Gastrocnemius medialis (tissue), 4 donors: Measurements from ENCODE around the gene ANKRD65. TPM values are rescaled to one million over a fixed set of nuclear protein-coding genes. Genes with fewer than 3 reads are reported as not detected.

Source experiments
- ATAC-seq, 2 donors: fragments of 150-250 bp; one replicate each; pipeline ENCODE4 v1.9.1; 2016
- DNase-seq, 2 donors: peaks; one replicate each; pipeline ENCODE4 v3.0.0-alpha.2; 2019
- H3K27ac ChIP-seq, 4 donors: fragments of 200-600 bp; sonication (generic); 1 replicate in 1 of 4; 2 replicates in 3 of 4; pipeline ENCODE4 v1.5.1; 2016 to 2018; ENCODE audit warnings: mild to moderate bottlenecking in 2 of 4, moderate library complexity in 1 of 4
- H3K27me3 ChIP-seq, 3 donors: fragments of 200-600 bp; sonication (generic) in 2 of 3; 1 replicate in 1 of 3; 2 replicates in 2 of 3; pipeline versions ENCODE4 v1.5.1 to v1.6.0; 2016 to 2019; ENCODE audit warnings: mild to moderate bottlenecking in 1 of 3, moderate library complexity in 1 of 3
- H3K36me3 ChIP-seq, 2 donors: fragments of 200-600 bp; sonication (generic) in 1 of 2; one replicate each; pipeline ENCODE4 v1.5.1; 2017 to 2018
- H3K4me1 ChIP-seq, 2 donors: fragments of 200-600 bp; sonication (generic) in 1 of 2; one replicate each; pipeline ENCODE4 v1.5.1; 2016 to 2017; ENCODE audit warnings: mild to moderate bottlenecking in 2 of 2
- H3K4me3 ChIP-seq, 4 donors: fragments of 200-600 bp; sonication (generic) in 3 of 4; 1 replicate in 1 of 4; 2 replicates in 3 of 4; pipeline ENCODE4 v1.5.1; 2016 to 2019; ENCODE audit warnings: mild to moderate bottlenecking in 2 of 4
- H3K9me3 ChIP-seq, 3 donors: fragments of 200-600 bp; sonication (generic) in 2 of 3; 1 replicate in 1 of 3; 2 replicates in 2 of 3; pipeline ENCODE4 v1.5.1; 2016 to 2019
- POLR2A ChIP-seq, 2 donors: fragments of 450-650 bp; IDR thresholded peaks; one replicate each; pipeline ENCODE4 v1.6.1; 2017; ENCODE audit warnings: antibody characterized with exemption in 2 of 2, mild to moderate bottlenecking in 2 of 2, moderate library complexity in 2 of 2
- in situ Hi-C, 4 donors: fragments of 200-750 bp; cut with MboI; loops; one replicate each; pipeline versions ENCODE4 v1.15.0 to v1.8.0; 2017; ENCODE audit warnings: low sequenced_read_pairs in 4 of 4
- intact Hi-C: fragments of 100-400 bp; cut with DNase I; formaldehyde crosslinking; loops from one replicate; pipeline ENCODE4 v1.15.1; 2023; ENCODE audit warnings: low total_unique reads
- total RNA-seq, 4 donors: library from RNA; depleted of rRNA; stranded (reverse); fragments of >200 nt; gene quantifications; one replicate each; pipeline versions ENCODE4 v1.1.0 to v1.2.3, GENCODE V29; 2016
- TF ChIP-seq, protein P1 (sequence below), 5 experiments: fragments of 450-650 bp in 3 of 5; fragments of 200-600 bp in 2 of 5; sonication (generic) in 2 of 5; IDR thresholded peaks in 4 of 5; conservative IDR thresholded peaks in 1 of 5; 1 replicate in 4 of 5; 2 replicates in 1 of 5; pipeline ENCODE4 v1.5.1; 2016 to 2019; ENCODE audit warnings: antibody characterized with exemption in 5 of 5, mild to moderate bottlenecking in 3 of 5, moderate library complexity in 3 of 5

Gene ANKRD65
- total RNA-seq, 4 donors from 2014 or later = 0.16 to 1.8 (median 1.3) TPM

DNA sequence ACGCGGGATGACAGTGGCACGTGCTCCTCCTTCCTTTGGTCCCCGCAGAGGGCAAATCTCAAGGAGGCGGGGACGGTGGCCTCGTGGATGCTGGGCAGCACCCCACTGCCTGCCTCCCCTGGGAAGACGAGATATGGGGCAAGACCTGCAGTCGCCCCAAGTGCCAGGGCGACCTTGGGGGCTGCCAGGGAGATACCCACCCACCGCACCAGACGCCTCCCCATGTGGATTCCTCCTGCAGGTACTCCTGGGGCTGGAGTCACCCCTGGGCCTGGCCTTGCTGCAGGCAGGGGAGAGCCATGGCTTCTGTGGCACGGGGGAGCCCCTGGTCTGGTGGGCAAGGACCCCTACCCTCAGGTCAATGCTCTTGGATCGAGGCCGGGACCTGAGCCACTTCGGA lies 40.2 kb downstream of the ANKRD65 start:
- TF ChIP-seq, protein P1, sequence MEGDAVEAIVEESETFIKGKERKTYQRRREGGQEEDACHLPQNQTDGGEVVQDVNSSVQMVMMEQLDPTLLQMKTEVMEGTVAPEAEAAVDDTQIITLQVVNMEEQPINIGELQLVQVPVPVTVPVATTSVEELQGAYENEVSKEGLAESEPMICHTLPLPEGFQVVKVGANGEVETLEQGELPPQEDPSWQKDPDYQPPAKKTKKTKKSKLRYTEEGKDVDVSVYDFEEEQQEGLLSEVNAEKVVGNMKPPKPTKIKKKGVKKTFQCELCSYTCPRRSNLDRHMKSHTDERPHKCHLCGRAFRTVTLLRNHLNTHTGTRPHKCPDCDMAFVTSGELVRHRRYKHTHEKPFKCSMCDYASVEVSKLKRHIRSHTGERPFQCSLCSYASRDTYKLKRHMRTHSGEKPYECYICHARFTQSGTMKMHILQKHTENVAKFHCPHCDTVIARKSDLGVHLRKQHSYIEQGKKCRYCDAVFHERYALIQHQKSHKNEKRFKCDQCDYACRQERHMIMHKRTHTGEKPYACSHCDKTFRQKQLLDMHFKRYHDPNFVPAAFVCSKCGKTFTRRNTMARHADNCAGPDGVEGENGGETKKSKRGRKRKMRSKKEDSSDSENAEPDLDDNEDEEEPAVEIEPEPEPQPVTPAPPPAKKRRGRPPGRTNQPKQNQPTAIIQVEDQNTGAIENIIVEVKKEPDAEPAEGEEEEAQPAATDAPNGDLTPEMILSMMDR (IDR thresholded peaks at IDR 0.05 in 4 of 5, conservative IDR thresholded peaks at IDR 0.05 in 1 of 5) = no peak
- TF ChIP-seq POLR2A (IDR thresholded peaks at IDR 0.05) = no peak
- Histone ChIP-seq H3K27me3 (no peaks in the 10 kb centered on the region), H3K36me3 (peaks cover 0 to 3% of the 10 kb centered on the region in 2 donors), H3K4me3 (no peak overlapping the region), H3K9me3 (no peaks in the 10 kb centered on the region), H3K27ac (no peak overlapping the region), H3K4me1 (peaks cover 9 to 20% of the 10 kb centered on the region in 2 donors)
- ATAC-seq (no peak), DNase-seq (no peak)
- in situ Hi-C loops (no loop called here), intact Hi-C loops (no loop called here)

DNA sequence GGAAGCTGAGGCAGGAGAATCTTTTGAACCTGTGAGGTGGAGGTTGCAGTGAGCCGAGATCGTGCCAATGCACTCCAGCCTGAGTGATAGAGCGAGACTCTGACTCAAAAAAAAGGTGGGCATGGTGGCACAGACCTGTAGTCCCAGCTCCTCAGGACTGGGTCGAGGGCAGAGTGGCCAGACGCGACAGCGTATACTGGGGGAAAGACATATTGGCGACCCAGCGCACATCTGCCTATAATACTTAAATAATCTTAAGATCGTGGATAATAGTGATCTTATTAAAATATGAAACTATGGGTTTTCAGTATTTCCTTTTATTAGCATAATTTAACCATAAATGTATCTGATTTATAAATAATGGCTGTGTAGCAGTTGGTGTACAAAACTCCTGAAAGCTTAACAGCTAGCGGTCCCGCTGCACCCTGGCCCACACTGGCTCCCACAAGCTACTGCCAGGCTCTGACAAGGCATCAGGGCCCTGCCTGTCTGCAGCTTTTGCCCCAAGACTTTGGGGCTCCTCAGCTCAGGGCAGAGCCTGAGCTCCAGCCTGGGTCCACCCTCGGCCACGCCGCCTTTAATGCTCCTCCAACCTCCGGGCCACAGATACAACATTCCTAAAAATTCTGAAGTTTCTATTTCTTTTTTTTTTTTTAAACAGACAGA lies 43.4 kb downstream of the ANKRD65 start:
- Histone ChIP-seq H3K27ac (no peak overlapping the region), H3K27me3 (no peaks in the 10 kb centered on the region), H3K9me3 (no peaks in the 10 kb centered on the region), H3K4me1 (peaks cover 19 to 33% of the 10 kb centered on the region in 2 donors), H3K36me3 (peaks cover 0 to 11% of the 10 kb centered on the region in 2 donors), H3K4me3 (no peak overlapping the region)
- in situ Hi-C loops (no loop called here), intact Hi-C loops (loop anchor here (5.0 to 10.0 kb wide), 2 partner anchors 105 to 127 kb away; partner anchors contain the start of gene UBE2J2)
- DNase-seq (no peak), ATAC-seq (no peak)
- no peak for TF ChIP-seq POLR2A (IDR thresholded peaks at IDR 0.05)
- TF ChIP-seq, protein P1 (IDR thresholded peaks at IDR 0.05 in 4 of 5, conservative IDR thresholded peaks at IDR 0.05 in 1 of 5) = no peak

DNA sequence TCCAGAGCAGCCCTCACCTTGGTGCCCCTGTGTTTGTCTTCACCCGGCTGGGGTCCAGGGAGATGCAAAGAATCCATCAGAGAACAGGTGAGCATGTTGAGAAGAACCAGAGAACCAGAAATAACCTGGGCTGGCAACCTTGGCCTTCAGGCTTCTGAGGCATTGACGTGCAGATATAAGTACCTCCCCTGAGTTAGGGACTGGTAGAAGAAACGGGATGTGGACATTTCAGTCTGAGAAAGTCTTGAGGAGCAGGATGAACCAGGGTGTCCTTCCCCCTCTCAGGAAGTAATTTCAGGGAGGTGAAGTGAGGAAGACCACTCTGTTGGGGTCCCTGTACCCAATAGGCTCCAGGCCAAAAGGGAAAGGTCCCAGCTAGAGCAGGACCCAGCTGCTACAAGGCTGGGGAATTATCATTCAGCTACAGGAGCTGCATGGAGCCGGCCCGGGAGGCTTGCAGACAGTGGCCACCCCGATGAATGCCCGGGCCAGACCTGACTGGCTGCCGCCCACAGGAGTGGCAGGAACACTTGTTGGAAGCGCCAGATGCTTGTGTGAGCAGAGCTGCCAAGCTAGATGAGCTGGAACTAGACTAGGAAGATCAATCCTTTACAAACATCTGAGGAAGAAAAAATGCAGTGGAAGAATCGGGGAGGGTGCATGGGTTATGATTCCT lies 44.4 kb downstream of the ANKRD65 start:
- peaks cover 0 to 11% of the 10 kb centered on the region in 2 donors for H3K36me3 ChIP-seq
- in situ Hi-C loops (no loop called here), intact Hi-C loops (loop anchor here (5.0 to 10.0 kb wide), 2 partner anchors 104 to 128 kb away; partner anchors contain the start of gene UBE2J2)
- no peaks in the 10 kb centered on the region for H3K27me3 ChIP-seq
- H3K27ac ChIP-seq = peak overlapping the region in 1 of 4 donors; percentile 96
- DNase-seq (no peak), ATAC-seq (no peak)
- peaks cover 26 to 36% of the 10 kb centered on the region in 2 donors for H3K4me1 ChIP-seq
- no peak for TF ChIP-seq POLR2A (IDR thresholded peaks at IDR 0.05)
- TF ChIP-seq, protein P1 (IDR thresholded peaks at IDR 0.05 in 4 of 5, conservative IDR thresholded peaks at IDR 0.05 in 1 of 5) = no peak
- no peaks in the 10 kb centered on the region for H3K9me3 ChIP-seq
- H3K4me3 ChIP-seq = no peak overlapping the region

DNA sequence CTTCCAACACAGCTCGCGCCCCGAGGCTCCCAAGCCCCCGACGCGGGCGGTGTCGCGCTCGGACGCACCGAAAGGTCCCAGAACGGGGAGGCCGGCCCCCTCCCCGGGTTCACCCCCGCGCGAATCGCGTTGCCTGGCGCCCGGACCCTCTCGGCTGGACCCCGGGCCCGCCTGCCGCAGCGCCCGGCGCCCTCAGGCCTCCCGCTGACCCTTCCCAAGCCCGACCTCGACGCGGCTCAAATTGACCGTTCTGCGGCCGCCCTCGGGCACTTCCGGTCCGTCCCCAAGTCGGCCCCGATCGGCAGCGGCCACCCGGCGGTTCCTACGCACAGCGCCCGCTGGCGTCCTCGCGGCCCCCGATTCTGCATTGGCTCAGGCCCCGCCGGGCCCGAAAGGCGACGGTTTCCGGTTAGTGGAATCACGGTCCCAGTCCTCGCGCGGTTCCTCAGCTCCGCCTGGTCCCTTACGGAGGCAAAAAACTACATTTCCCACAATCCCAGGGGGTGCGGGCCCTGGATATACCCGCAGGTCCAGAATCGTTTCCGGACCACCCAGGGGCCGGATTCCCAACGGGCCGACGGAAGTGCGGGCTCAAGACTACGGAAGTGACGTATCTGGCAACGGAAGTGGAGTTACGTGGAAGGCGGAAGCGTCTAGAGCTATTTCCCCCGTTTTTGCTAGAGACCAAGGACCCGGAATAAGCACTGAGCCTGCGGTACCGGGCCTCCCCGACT lies 46.0 kb downstream of the ANKRD65 start, which contains the start of gene AURKAIP1:
Gene AURKAIP1, minus strand, starts transcription at position 279 of the 734 bp plus-strand sequence. CDS start 451 bp downstream, outside the sequence.
- peak; percentile 99 for DNase-seq
- H3K27ac ChIP-seq = peak within 1 kb of the TSS; percentile 83 to 96 (median 94)
- H3K27me3 ChIP-seq = no peaks in the 10 kb centered on the region
- intact Hi-C loops (loop anchor here (1.0 to 10.0 kb wide), 7 partner anchors 24 to 259 kb away; partner anchors contain the start of genes C1orf159, CCNL2, DVL1 and MRPL20), in situ Hi-C loops (no loop called here)
- TF ChIP-seq, protein P1 (IDR thresholded peaks at IDR 0.05 in 4 of 5, conservative IDR thresholded peaks at IDR 0.05 in 1 of 5) = peak; percentile 23 to 37 (median 30)
- peak; percentile 67 to 79 for TF ChIP-seq POLR2A (IDR thresholded peaks at IDR 0.05)
- ATAC-seq = peak; percentile 95 to 97
- peaks cover 28 to 38% of the 10 kb centered on the region in 2 donors for H3K4me1 ChIP-seq
- H3K9me3 ChIP-seq = no peaks in the 10 kb centered on the region
- H3K4me3 ChIP-seq = peak within 1 kb of the TSS; percentile 80 to 95 (median 94)
- H3K36me3 ChIP-seq = peaks cover 0 to 11% of the 10 kb centered on the region in 2 donors
